Measurements from ENCODE around the gene SERPINA1.
"Not testable (repeated sequence)": the region's sequence is repeated elsewhere in the genome, so short reads cannot be mapped to it uniquely, and the experiment has no call there.

SERPINA1 gene

DNA sequence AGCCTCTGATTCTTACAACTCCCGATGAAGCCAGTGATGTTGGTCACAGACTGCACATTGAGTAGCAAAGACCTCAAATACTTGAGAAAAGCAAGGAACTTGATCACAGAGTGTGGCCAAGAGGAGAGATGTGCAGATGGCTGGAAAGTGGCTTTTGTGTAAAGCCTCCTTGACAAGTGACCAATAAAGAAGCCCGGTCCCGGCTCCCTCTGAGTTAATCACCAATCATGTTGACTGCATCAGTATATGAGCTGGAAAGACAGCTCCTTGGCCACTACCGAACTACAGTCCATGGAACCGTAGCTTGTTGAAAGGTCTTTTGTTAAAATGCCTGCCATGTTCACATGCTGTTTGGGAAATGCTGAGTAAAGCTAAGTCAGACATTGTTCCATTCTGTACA lies 41.6 kb downstream of the SERPINA1 start:
- TF ChIP-seq, protein P1, sequence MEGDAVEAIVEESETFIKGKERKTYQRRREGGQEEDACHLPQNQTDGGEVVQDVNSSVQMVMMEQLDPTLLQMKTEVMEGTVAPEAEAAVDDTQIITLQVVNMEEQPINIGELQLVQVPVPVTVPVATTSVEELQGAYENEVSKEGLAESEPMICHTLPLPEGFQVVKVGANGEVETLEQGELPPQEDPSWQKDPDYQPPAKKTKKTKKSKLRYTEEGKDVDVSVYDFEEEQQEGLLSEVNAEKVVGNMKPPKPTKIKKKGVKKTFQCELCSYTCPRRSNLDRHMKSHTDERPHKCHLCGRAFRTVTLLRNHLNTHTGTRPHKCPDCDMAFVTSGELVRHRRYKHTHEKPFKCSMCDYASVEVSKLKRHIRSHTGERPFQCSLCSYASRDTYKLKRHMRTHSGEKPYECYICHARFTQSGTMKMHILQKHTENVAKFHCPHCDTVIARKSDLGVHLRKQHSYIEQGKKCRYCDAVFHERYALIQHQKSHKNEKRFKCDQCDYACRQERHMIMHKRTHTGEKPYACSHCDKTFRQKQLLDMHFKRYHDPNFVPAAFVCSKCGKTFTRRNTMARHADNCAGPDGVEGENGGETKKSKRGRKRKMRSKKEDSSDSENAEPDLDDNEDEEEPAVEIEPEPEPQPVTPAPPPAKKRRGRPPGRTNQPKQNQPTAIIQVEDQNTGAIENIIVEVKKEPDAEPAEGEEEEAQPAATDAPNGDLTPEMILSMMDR (IDR thresholded peaks at IDR 0.05) = no peak
- TF ChIP-seq ZFX (IDR thresholded peaks at IDR 0.05; ENCODE audit: borderline replicate concordance) = no peak
- H3K27ac ChIP-seq = no peak overlapping the region

DNA sequence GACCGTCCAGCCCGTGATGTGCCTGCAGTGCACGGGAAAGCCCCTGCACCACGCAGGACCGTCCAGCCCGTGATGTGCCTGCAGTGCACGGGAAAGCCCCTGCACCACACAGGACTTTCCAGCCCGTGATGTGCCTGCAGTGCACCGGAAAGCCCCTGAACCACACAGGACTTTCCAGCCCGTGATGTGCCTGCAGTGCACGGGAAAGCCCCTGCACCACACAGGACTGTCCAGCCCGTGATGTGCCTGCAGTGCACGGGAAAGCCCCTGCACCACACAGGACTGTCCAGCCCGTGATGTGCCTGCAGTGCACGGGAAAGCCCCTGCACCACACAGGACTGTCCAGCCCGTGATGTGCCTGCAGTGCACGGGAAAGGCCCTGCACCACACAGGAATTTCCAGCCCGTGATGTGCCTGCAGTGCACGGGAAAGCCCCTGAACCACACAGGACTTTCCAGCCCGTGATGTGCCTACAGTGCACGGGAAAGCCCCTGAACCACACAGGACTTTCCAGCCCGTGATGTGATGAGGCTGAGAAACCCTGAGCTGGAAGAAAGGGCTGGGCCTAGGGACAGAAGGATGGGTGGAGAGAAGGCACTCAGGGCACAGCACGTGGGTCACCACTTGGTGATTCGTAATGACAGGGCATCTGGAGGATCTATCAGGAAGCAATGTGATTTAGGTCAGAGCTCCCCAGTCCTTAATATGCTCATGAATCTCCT lies 42.2 kb downstream of the SERPINA1 start:
- not testable (repeated sequence) for H3K27ac ChIP-seq

DNA sequence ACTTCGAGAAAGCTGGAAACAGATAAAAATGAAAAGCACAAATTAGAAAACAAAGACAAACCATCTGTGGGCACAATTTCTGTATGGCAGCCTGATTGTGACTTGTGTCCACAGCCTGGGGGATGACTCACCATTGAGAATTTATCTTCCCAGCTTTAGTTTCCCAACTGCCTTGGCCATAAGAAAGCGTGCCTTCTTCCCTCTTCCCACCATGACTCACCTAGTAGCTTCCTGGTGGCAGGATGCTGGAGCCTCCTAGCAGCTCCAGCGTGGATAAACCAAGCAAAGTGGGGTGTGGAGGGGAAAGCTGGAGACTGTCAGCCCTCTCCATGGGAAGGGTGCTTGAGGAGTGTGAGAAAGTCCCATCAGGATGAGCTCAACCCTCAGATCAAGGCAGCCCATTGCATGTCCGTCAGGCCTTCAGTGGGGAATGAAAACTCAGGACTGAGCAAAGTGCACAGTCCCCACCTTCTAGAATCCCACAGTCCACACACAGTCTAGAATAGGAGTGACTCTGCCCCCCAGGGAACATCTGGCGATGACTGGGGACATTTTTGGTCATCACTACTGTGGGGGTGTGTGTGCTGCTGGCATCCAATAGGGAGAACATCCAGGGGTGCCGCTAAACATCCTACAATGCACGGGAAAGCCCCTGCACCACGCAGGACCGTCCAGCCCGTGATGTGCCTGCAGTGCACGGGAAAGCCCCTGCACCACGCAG lies 42.9 kb downstream of the SERPINA1 start:
- no peak for TF ChIP-seq ZFX (IDR thresholded peaks at IDR 0.05; ENCODE audit: borderline replicate concordance)
- TF ChIP-seq, protein P1 (IDR thresholded peaks at IDR 0.05) = no peak

DNA sequence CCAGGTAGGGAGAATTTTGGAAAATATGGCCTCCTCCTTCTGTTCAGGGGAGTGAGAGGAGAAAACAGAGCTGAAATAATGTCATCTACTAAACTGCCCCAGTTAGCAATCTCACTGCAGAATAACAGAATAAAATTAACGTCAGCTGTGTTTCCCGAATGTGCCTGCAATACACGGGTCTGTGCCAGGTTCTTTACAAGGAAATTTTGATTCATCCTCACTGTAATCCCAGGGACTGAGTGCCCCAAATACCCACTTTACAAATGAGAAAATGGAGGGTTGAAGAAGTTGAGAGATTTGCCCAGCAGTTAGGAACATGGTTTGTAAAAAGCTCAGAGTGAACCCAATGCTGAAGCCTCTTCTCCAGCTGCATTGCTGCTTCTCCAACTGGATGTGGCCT lies 44.0 kb downstream of the SERPINA1 start:
- no peak overlapping the region for H3K27ac ChIP-seq
- TF ChIP-seq ZFX (IDR thresholded peaks at IDR 0.05; ENCODE audit: borderline replicate concordance) = no peak
- TF ChIP-seq, protein P1 (IDR thresholded peaks at IDR 0.05) = no peak

More for the DNA sequence above, 42.9 kb downstream of the SERPINA1 start:
- no peak overlapping the region for H3K27ac ChIP-seq

DNA sequence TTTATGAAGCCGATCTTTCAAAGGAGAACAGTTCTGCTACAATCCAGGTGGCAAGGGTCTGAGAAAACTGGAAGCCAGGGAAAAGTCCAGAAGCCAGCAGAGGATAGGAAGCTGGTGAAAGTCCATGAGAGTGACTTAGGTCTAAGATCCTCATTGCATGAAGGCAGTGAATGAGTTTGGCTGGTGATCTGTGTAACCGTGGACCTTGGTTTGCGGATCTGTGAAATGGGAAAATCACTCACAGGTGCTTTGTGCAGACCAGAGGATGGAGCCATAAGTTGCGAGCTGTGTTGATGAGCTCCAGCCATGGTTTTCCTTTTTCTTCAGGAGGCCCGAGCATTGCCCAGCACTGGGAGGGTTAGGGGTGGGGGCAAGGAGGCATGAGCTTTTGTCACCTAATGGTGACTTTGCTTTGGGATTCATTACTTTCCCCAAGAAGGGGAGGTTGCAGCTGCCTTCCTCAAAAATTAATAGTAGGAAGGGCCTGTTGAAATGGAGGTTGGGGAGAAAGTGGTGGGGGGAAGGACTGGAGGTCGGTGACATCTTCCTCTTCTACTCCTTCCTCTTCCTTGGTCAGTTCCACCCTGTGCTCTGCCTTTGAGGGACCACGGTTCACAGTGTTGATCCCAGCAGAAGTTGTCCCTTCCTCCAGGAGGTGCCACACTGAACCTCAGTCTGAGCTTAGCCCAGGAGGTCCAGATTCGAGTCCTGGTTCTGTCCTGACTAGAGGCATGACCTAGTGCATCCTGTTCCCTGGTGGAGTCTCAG lies 45.0 kb downstream of the SERPINA1 start:
- TF ChIP-seq ZFX (IDR thresholded peaks at IDR 0.05; ENCODE audit: borderline replicate concordance) = no peak
- TF ChIP-seq, protein P1 (IDR thresholded peaks at IDR 0.05) = no peak
- no peak overlapping the region for H3K27ac ChIP-seq

DNA sequence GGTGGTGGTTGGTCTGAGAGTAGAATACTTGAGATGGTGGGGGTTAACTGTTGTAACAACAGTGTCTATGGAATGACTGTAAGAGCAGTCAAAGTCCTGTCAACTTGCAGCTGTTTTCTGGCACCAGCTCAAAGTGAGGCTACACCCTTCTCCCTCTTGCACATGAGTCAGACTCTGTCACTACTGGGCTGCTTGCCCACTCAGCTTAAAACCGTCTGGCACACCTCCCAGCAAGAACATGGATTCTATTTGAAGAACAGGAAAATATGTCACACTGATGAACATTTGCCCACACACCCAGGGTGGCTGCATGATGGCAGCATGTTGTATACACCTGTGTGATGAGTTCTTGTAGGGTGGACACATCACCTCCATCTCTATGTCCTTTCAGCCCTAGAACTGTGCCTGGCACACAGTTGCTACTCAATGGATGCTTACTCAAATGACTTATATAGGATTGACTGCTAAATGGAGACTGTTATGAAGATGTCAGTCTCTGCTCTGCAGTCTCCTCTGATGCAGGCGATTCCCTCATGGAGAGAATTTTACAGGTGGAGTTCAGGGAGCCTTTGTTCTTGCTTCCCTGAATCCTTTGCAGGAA lies 46.0 kb downstream of the SERPINA1 start:
- TF ChIP-seq ZFX (IDR thresholded peaks at IDR 0.05; ENCODE audit: borderline replicate concordance) = no peak
- TF ChIP-seq, protein P1 (IDR thresholded peaks at IDR 0.05) = no peak
- H3K27ac ChIP-seq = no peak overlapping the region

DNA sequence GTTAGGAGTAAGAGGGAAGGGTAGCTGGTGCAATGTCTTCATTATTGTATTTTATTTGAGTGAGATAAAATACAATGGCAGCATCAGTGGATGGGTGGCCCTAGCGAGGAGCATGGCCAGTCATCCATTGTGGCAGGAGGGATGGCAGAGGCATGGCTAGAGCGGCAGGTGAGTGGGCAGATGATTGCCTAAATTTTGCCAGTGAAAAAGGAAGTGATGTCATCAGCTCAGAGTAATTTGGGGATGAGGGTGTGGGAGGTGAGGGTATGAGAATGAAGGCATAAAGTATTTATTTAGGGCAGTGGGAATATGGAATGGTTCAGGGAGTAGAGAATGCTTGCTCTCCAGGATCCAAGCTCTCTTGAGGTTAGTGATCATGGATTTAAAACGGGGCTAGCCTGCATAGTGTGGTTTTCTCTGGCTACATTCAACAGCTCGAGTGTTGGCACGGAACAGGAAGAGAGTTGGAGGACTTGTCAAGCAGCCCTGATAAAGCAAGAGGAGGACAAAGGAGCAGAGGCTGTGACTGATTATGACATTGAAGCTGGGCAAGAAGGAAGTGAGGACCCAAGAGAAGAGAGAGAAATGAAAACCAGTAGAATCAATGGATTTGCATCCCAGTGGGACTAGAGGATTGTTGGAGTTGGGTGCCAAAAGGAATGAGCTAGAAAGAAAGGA lies 46.6 kb downstream of the SERPINA1 start:
- no peak overlapping the region for H3K27ac ChIP-seq
- TF ChIP-seq, protein P1 (IDR thresholded peaks at IDR 0.05) = no peak
- no peak for TF ChIP-seq ZFX (IDR thresholded peaks at IDR 0.05; ENCODE audit: borderline replicate concordance)
